Measurements from ENCODE around the gene EPS15. TPM values are rescaled to one million over a fixed set of nuclear protein-coding genes. Genes with fewer than 3 reads are reported as not detected.
A peak's percentile ranks its signal among the peaks of the same experiment; 100 is the strongest.

The EPS15 gene
- total and polyA plus RNA-seq, 8 donors, result 45.6 to 79.0 (median 54.9) TPM

- no peaks in the 10 kb centered on the region for H3K9me3 ChIP-seq
- DNase-seq (no peak), ATAC-seq (no peak)
- H3K27ac ChIP-seq, result no peak overlapping the region
- no peak for TF ChIP-seq CTCF (IDR thresholded peaks at IDR 0.05)
- H3K4me3 ChIP-seq, result no peak overlapping the region
- H3K4me1 ChIP-seq, result no peaks in the 10 kb centered on the region
- H3K36me3 ChIP-seq, result no peaks in the 10 kb centered on the region
- H3K27me3 ChIP-seq, result no peaks in the 10 kb centered on the region
- intact Hi-C loops (cut with DNase I), result no loop called here
These were observed 197.2 kb downstream of the EPS15 start for GRCh38 chr1:51321924-51322280.

GRCh38 chr1:51320967-51321923, 197.8 kb downstream of the EPS15 start:
- no peaks in the 10 kb centered on the region for H3K4me1 ChIP-seq
- no peak overlapping the region for H3K4me3 ChIP-seq
- intact Hi-C loops (cut with DNase I), result no loop called here
- TF ChIP-seq CTCF (IDR thresholded peaks at IDR 0.05), result no peak
- H3K27me3 ChIP-seq, result no peaks in the 10 kb centered on the region
- H3K27ac ChIP-seq, result no peak overlapping the region
- H3K9me3 ChIP-seq, result no peaks in the 10 kb centered on the region
- no peak for DNase-seq
- ATAC-seq, result peak; percentile 84
- H3K36me3 ChIP-seq, result no peaks in the 10 kb centered on the region

GRCh38 chr1:51317798-51318197, 201.3 kb downstream of the EPS15 start:
- H3K9me3 ChIP-seq, result no peaks in the 10 kb centered on the region
- no peak for TF ChIP-seq CTCF (IDR thresholded peaks at IDR 0.05)
- no peak for ATAC-seq
- no peaks in the 10 kb centered on the region for H3K27me3 ChIP-seq
- DNase-seq, result no peak
- no peak overlapping the region for H3K27ac ChIP-seq
- H3K4me1 ChIP-seq, result peaks cover 14 to 22% of the 10 kb centered on the region in 2 donors
- H3K36me3 ChIP-seq, result no peaks in the 10 kb centered on the region
- intact Hi-C loops (cut with DNase I), result no loop called here
- no peak overlapping the region for H3K4me3 ChIP-seq

- ATAC-seq (no peak), DNase-seq (no peak)
- H3K27ac ChIP-seq, result no peak overlapping the region
- no peaks in the 10 kb centered on the region for H3K27me3 ChIP-seq
- intact Hi-C loops (cut with DNase I), result no loop called here
- H3K4me1 ChIP-seq, result peaks cover 14 to 22% of the 10 kb centered on the region in 2 donors
- H3K4me3 ChIP-seq, result no peak overlapping the region
- no peaks in the 10 kb centered on the region for H3K36me3 ChIP-seq
- H3K9me3 ChIP-seq, result no peaks in the 10 kb centered on the region
- no peak for TF ChIP-seq CTCF (IDR thresholded peaks at IDR 0.05)
These were observed 202.3 kb downstream of the EPS15 start for GRCh38 chr1:51316846-51317120.

- DNase-seq (peak in 1 of 4 donors; percentile 47), ATAC-seq (no peak)
- Histone ChIP-seq H3K9me3 (no peaks in the 10 kb centered on the region), H3K27me3 (no peaks in the 10 kb centered on the region), H3K4me1 (peaks cover 14 to 22% of the 10 kb centered on the region in 2 donors), H3K4me3 (no peak overlapping the region), H3K36me3 (no peaks in the 10 kb centered on the region), H3K27ac (no peak overlapping the region)
- intact Hi-C loops (cut with DNase I), result no loop called here
- no peak for TF ChIP-seq CTCF (IDR thresholded peaks at IDR 0.05)
These were observed 202.8 kb downstream of the EPS15 start for GRCh38 chr1:51316113-51316845.

Measured in left lung (tissue), 10 donors.